Measurements from ENCODE around the gene IFNAR1.
"Not testable (repeated sequence)": the region's sequence is repeated elsewhere in the genome, so short reads cannot be mapped to it uniquely, and the experiment has no call there.

IFNAR1 gene

DNA sequence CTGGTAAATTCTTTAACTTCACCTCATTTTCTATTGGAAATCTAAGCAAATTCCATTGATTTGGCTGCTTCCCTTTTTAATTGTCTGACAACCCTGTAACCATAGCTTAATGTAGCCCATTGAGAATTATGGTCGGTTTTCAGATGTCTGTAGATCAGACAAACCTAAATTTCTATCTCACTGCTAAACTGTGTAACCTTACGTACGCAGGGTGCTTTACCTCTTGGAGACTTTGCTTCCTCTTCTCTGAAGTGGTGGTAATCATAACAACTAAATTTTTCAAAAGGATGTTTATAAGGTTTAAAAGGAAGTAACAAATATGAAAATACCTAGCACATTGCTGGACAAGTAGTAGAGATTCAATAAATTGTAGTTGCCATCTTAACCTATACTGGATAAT is 25.9 kb downstream of the IFNAR1 start:
- DNase-seq = no peak

DNA sequence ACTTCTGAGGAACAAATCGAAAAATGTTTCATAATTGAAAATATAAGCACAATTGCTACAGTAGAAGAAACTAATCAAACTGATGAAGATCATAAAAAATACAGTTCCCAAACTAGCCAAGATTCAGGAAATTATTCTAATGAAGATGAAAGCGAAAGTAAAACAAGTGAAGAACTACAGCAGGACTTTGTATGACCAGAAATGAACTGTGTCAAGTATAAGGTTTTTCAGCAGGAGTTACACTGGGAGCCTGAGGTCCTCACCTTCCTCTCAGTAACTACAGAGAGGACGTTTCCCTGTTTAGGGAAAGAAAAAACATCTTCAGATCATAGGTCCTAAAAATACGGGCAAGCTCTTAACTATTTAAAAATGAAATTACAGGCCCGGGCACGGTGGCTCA is 30.6 kb downstream of the IFNAR1 start:
- no peak for DNase-seq

DNA sequence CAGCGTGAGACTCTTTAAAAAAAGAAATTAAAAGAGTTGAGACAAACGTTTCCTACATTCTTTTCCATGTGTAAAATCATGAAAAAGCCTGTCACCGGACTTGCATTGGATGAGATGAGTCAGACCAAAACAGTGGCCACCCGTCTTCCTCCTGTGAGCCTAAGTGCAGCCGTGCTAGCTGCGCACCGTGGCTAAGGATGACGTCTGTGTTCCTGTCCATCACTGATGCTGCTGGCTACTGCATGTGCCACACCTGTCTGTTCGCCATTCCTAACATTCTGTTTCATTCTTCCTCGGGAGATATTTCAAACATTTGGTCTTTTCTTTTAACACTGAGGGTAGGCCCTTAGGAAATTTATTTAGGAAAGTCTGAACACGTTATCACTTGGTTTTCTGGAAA is 31.2 kb downstream of the IFNAR1 start:
- DNase-seq = no peak

DNA sequence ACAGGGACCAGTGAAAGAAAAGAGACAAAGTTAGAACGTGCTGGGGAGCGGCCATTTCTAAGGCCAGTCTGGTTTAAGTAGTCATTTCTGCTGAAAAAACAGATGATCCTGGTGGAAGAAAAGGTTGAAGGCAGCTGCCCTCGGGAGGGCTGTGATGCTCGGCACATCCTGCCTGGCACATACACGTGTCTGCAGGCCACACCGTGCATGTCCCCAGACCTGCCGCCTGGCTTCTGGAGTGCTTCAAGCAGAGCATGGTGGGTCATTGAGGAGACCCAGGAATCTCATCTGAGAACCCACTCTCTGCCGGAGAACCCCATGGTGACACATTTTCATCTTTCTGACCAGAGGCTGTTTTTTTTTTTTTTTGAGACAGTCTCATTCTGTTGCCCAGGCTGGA is 32.4 kb downstream of the IFNAR1 start:
- DNase-seq = no peak

DNA sequence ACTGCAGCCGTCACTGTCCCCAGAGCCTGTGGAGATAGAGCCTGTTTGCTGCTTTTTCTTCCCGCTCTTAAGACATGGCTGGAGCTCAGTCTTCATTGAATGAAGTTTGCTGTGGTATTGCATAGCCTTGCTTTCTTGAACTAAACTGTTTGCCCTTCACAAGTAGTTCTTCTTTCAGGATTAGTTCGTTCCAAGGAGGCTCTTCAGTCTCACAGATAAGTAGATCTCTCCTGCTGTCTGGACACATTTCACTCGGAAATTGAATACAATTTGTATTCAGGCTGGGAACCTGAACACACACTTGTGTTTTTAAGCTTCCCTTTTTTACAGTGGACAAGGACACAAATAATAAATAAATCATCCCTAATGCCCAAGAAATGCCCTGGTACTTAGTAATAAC is 34.7 kb downstream of the IFNAR1 start:
- no peak for DNase-seq

DNA sequence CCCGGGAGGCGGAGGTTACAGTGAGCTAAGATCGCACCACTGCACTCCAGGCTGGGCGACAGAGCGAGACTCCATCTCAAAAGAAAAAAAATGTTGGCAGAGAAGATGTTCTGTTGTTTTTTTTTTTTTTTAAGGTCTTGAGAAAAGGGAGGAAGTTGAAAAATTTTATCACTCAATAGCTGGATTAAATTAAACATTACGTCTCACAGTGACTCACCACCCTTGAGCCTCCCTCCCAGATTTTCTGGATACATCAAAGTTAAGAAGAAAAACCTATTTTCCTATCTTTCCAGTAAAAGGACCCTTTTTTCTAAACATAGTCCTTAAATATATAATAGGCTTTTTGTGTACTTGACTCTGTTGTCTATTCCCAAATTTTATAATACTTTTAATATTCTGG is 35.5 kb downstream of the IFNAR1 start:
- DNase-seq = no peak

DNA sequence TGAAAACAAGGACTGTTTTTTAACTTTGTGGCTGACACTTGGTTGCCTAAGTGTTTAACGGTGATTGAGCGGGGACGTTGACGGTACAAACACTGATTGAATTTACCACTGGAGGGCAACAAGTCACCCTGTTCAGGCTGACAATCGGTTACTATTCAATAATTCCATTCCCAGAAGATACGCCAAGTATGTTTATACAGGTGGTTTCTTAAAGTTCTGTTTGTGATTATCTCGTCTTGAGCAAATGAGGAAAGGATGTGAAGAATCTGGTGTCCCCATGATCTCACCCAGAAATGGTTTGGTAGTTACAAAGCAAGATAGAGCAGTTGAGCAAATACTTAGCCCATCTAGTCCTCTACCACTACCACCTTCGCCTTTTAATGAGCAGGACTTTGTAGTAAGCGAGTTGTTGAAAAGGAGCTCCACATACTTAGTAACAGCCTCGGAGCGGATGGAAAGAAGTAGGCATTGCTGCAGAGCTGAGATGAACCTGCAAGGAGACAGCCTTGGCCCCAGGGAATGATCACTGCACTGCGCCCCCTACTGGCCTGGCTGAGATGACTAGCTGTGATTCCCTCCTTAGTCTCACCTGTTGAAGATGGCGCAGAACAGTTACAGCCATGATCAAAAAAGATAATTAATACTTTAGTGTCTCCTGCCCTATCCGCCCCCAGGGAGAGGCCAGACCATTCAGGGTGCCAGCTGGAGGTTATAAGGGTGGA is 36.3 kb downstream of the IFNAR1 start:
- peak; percentile 74 for DNase-seq

DNA sequence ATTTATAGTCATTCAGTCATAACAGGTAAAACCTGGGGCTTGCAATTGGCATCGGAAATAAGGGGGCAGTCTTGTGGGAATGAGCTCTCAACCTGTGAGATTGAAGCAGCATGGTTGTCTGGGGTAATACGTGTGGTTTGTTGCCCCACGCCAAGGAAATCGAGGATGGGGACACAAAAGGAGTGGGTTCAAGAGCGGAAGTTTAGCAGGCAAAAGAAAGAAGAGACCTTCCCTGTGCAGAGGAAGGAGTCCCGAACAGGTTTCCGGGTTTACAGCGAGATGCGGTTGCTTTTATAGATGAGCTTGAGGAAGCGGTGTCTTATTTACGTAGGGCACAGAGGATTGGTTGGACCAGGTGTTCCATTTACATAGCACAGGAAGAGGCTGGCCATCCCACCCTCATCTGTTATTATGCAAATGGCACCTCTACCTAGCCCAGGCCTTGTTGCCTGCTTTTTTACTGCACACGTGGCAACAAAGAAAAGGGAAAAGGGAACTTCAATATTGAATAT is 37.3 kb downstream of the IFNAR1 start:
- DNase-seq = peak; percentile 55

DNA sequence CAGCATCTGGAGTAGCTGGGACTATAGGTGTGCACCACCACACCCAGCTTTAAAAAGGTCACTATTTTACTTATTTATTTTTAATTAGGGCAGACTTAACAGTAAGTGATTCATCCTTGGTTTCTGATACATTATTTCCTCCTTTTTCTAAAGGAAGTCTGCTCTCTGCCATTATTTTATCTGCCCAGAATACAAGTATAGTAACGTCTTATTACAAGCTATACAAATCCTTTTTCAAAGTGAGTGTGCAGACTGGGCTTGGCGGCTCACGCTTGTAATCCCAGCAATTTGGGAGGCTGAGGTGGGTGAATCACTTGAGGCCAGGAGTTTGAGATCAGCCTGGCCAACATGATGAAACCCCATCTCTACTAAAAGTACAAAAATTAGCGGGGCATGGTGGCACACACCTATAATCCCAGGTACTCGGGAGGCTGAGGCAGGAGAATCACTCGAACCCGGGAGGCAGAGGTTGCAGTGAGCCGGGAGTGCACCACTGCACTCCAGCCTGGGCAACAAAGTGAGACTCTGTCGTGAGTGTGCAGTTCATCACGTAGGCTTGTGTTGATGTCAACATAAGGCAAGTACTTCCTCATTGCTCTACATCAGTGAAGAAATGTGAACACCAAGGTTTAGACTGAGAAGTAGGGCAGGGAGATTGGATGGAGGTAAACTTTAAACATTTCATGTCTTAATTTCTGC is 39.3 kb downstream of the IFNAR1 start:
- DNase-seq = not testable (repeated sequence)

DNA sequence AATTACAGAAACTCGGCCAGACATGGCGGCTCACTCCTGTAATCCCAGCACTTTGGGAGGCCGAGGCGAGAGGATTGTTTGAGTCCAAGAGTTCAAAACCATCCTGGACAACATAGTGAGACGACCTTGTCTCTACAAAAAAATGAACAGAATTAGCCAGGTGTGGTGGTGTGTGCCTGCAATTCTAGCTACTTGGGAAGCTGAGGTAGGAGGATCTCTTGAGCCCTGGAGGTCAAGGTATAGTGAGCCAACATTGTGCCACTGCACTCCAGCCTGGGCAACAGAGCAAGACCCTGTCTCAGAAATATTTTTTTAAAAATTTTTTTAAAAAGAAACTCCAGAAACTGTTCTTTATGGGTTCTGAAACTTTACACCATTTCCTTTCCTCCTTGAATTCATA is 40.1 kb downstream of the IFNAR1 start:
- no peak for DNase-seq

DNA sequence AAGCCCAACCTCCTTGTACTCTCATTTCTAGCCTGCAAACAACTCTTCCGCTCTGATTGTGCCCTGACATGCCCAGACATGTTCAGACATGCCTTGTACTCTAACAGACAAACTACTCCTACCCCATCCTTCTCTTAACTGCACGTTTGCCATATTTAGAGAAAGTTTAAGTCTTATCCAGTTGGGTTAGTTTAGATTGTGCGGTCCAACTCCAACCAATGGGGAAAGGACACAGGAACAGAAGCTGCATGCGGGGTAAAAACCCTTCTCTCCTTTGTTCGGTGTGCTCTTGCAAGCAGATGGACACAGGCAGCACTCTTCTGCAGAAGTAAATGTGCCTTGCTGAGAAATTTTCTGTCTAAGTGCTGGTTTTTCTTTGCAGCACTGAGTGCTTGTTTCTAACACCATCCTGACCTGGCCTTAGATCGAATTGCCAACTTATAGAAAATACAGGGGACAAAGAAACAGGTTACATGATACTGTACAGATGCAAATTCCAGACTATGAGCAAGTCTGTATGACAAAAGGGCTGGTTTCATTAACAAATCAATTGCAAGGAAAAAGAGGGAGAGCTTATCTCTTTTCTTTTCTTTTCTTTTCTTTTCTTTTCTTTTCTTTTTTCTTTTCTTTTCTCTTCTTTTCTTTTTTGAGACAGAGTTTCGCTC is 42.7 kb downstream of the IFNAR1 start:
- DNase-seq = no peak

DNA sequence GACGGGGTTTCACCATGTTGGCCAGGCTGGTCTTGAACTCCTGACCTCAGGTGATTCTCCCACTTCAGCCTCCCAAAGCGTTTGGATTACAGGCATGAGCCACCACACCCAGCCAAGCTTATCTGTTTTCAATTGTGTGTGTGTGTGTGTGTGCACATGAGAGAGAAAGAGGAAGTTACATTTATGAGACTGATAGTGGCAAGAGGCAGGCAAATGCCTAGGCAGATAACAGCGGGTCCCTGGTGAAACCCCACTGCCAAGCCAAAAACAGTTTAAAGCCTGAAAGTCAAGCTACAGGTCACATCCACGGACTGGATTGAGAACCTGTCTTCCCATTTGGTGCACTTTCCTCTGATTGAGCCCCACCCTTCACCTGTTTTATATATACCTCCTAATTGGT is 43.4 kb downstream of the IFNAR1 start:
- DNase-seq = no peak

DNA sequence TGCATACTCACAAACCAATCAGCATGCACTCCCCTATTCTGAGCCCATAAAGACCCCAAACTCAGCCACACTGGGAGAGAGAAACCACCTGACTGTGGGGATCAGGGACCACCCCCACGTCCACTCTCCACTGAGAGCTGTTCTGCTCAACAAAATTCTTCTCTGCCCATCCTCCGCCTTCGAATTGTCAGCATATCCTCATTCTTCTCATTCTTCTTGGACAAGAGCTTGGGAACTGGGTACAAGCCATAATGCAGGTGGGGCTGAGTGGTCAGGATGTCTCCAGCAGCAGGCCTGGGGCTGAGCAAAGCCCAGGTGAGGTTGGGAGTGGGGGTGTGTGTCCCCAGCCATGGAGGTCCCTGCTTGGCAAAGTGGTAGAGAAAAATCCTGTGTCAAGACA is 43.8 kb downstream of the IFNAR1 start:
- DNase-seq = no peak

DNA sequence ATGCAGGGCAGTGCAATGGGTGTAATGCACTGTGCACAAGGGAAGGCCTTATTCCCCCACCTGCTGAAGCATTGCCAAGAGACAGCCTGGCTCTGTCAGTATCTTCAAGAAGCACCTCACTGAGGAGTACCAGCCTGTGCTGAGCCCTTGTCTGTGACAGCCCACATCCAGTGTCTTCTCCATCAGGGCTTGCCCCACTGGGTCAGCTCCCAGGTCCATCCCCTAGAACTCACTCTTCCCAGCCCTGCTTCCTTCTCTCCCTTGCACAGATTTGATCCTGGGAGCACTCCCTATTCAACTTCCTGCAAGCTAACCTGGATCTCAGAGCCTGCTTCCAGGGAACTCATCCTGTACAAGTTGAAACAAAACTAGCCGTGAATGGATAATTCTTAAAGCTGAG is 44.8 kb downstream of the IFNAR1 start:
- no peak for DNase-seq

DNA sequence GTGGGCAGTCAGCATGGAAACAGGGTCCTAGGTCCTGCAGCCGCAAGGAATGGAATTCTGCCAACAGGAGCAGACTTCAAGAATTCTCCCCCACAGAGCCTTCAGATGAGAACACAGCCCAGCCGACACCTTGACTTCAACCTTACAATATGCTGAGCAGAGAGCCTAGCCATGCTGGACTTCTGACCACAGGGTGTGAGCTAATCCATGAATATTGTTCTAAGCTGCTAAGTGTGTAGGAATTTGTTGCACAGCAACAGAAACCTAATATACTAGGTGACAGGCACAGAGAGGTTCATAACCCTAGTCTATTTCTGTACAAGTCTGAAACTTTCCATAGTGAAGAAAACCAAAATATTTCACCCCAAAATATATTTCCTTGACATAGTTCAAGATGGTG is 45.5 kb downstream of the IFNAR1 start:
- no peak for DNase-seq

DNA sequence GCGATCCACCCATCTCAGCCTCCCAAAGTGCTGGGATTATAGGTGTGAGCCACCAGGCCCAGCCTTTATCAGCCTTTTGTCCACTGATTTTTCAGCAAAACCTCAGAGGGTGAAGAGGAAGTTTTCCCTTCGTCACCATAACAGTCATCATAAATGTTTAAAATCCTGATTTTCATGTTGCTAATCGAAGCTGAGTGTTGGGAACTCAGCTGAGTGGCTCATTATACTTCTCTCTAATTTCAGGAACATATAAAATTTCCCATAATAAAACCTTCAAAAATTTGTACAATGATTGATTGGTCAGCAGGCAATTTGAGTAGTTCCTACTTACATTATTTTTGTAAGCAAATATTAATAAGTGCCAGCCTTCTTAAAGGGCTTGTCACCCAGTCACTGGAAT is 46.6 kb downstream of the IFNAR1 start:
- no peak for DNase-seq

DNA sequence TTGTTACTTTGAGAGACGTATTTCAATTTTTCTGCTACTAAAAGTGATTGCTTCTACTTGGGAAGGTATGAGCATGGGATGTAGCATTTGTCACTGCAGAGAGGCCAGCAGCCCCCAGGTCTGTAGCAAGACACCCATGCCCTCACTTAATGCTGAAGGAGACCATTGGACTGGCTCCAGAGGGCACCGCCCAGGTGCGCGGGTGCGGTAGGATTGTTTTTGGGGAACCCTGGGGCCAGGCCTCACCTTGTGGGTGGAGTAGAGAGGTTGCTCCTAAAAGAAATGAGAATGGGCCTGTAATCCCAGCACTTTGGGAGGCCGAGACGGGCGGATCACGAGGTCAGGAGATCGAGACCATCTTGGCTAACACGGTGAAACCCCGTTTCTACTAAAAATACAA is 47.8 kb downstream of the IFNAR1 start:
- no peak for DNase-seq

DNA sequence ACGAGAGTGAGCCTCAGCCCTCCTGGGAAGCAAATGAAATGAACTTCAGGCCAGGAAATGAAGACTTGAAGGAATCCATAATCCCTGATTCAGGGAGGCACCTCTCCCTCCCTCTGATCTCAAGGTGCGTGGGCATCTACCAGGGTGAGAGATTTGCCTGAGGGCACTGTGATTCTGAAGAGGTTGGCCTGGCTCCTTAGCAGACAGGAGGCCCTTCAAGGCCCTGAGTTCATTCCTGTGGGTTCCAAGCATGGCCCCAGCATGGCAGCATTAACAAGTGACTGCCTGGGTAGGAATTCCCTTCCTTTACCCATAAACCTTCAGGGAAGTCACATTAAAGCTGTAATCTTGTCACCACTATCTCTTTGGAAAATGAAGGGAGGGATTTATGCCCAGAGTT is 48.7 kb downstream of the IFNAR1 start:
- no peak for DNase-seq

DNA sequence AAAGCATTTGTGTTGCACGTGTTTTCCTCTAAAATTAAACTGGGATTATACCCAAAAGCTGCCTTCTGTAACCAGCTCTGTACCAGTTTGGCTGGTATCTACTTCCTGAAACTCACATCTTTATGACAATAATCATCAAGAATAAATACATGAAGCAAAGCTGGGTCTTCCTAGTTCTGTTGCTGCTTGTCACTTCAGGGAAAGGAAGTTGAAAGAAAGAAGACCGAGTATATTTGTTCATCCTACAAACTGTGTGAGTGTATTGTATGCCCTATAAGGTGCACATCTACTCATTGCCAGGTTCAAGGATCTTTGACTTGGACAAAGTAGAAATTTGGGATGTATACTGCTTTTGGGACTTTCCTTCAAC is 49.3 kb downstream of the IFNAR1 start:
- no peak for DNase-seq

DNA sequence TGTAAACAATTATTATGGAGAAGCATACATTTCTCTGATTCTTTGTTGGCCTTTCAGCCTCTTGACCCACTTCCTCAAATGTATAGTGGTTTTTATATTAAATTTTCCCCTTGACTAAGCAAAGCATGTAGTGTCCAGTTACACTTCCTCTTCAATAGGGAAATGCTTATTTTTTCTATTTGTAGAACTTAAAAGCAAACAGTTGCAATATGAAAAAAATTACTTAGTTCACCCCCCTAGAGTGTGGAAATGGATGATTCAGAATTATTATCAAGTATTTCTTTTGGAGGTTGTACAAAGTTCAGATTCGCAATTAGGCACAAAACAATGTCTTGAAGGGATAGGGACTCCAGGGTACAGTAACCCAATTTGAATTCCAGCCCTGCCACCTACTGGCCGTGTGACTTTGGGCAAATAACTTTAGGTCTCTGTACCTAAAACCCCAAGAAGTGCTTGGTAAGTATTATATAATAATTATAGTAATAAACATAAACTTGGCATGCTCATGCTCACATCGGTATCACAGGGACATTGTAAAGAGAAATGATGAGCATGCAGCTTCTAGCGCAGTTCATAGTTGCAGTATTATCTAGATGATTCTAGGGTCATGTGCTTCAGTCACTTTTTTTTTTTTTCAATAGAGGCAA is 49.8 kb downstream of the IFNAR1 start:
- DNase-seq = no peak

DNA sequence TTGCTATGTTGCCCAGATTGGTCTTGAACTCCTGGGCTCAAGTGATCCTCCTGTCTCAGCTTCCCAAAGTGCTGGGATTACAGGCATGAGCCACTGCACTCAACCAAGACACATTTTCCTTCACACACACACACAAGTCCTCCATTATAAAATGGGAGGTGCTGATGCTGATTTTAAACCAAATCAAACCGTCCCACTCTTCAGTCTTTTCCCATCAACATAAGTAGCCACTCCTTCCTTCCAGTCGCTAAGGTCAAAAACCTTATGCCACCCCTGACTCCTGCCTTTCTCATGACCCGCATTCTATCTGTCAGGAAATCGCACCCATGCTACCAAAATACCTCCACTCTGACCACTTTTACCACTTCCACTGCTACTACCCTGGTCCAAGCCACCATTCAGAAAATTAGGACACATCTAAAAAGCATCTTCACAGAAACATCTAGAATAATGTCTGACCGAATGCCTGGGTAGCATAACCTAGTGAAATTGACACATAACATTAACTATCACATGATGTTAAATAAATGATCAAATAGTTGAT is 50.4 kb downstream of the IFNAR1 start:
- no peak for DNase-seq

DNA sequence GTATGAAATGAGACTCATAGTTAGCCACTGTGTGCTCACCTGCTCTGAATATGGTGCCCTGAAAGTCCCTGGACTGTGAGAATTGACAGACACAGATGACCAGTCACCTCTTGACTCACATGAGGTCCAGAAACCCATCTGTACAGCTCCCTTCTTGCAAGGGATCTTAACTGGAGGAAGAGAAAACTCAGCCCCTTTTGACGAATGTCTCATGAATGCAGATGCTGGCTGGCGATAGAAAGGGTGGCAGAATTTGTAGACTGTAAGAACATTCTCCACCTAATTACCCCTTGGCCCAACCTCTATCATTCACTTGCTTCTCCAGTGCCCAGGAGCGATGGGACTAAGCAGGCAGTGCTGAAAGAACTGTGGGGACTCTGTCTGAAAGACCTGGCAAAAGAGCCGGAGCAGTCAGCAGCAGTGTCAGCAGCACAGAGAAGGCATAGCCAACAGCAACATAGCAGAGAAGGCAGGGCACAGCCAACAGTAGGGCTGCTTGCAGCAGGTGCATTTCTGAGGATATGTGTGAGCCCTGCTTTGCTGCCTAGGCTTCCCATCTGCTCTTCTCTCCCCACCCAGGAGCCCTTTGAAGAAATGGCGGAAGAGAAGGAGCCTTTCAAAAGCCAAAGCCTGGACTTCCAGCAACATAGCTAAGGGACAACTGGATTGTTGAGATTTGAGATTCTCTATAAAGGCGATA is 52.6 kb downstream of the IFNAR1 start:
- DNase-seq = no peak

DNA sequence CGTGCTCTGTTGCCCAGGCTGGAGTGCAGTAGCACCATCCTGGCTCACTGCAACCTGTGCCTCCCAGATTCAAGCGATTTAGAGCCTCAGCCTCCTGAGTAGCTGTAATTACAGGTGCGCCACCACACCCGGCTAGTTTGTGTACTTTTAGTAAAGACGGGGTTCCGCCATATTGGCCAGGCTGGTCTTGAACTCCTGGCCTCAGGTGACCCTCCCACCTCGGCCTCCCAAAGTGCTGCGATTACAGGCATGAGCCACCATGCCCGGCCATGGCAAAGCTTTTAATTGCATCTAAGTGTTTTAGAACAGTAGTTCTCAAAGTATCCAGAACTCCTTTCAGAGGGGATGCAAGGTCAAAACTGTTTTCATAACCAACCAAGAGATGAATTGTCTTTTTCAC is 53.3 kb downstream of the IFNAR1 start:
- DNase-seq = no peak
